Progenitor cell of endocrine pancreas (in vitro differentiated cells): Measurements from ENCODE around the gene THSD4. TPM values are rescaled to one million over a fixed set of nuclear protein-coding genes. Genes with fewer than 3 reads are reported as not detected.

ENCODE experiments used
- DNase-seq: peaks from one replicate; pipeline ENCODE4 v3.0.0; 2021; ENCODE audit warnings: low spot score; ENCODE audit not compliant: unreplicated experiment
- H3K27ac Mint-ChIP-seq: 2 replicates; pipeline ENCODE4 v1.8.0; 2021; ENCODE audit warnings: mild to moderate bottlenecking, moderate library complexity, mixed read lengths
- H3K27me3 Mint-ChIP-seq: 2 replicates; pipeline ENCODE4 v1.8.0; 2021; ENCODE audit warnings: mixed read lengths
- H3K36me3 Mint-ChIP-seq: 2 replicates; pipeline ENCODE4 v1.8.0; 2022; ENCODE audit warnings: mixed read lengths; ENCODE audit not compliant: insufficient read depth
- H3K4me1 Mint-ChIP-seq: 2 replicates; pipeline ENCODE4 v1.8.0; 2021; ENCODE audit warnings: low read depth, mixed read lengths
- H3K4me3 Mint-ChIP-seq: 2 replicates; pipeline ENCODE4 v1.8.0; 2021; ENCODE audit warnings: low read depth, mild to moderate bottlenecking, moderate library complexity, mixed read lengths
- H3K9me3 Mint-ChIP-seq: 2 replicates; pipeline ENCODE4 v1.8.0; 2021; ENCODE audit warnings: low read depth, mixed read lengths
- CTCF ChIP-seq: fragments of 200-600 bp; sonication (generic); IDR thresholded peaks from one replicate; pipeline ENCODE4 v1.5.0; 2021; ENCODE audit warnings: antibody characterized with exemption, mild to moderate bottlenecking; ENCODE audit not compliant: unreplicated experiment
- total RNA-seq: library from RNA; stranded (reverse); gene quantifications from 2 replicates; pipeline ENCODE4 v1.2.1, GENCODE V29; 2021

Gene THSD4
- total RNA-seq, 1 donor from 2014 or later, result 6.8 TPM

- no peak for DNase-seq
- Mint-ChIP-seq H3K9me3 (peaks cover 4% of the 10 kb centered on the region), H3K4me3 (no peak overlapping the region), H3K4me1 (no peaks in the 10 kb centered on the region), H3K27me3 (peaks cover 12% of the 10 kb centered on the region), H3K27ac (no peak overlapping the region), H3K36me3 (no peaks in the 10 kb centered on the region)
- no peak for TF ChIP-seq CTCF
These were observed 174.7 kb downstream of the THSD4 start for GRCh38 chr15:71290002-71290401.

- H3K9me3 Mint-ChIP-seq, result peaks cover 4% of the 10 kb centered on the region
- H3K4me3 Mint-ChIP-seq, result no peak overlapping the region
- no peak overlapping the region for H3K27ac Mint-ChIP-seq
- TF ChIP-seq CTCF, result no peak
- DNase-seq, result no peak
- no peaks in the 10 kb centered on the region for H3K4me1 Mint-ChIP-seq
- no peaks in the 10 kb centered on the region for H3K36me3 Mint-ChIP-seq
- H3K27me3 Mint-ChIP-seq, result peaks cover 12% of the 10 kb centered on the region
These were observed 175.8 kb downstream of the THSD4 start for GRCh38 chr15:71290881-71291635.

- Mint-ChIP-seq H3K4me1 (no peaks in the 10 kb centered on the region), H3K9me3 (peaks cover 4% of the 10 kb centered on the region), H3K36me3 (no peaks in the 10 kb centered on the region), H3K4me3 (no peak overlapping the region), H3K27ac (no peak overlapping the region), H3K27me3 (peaks cover 12% of the 10 kb centered on the region)
- no peak for TF ChIP-seq CTCF
- DNase-seq, result no peak
These were observed 176.5 kb downstream of the THSD4 start for GRCh38 chr15:71291723-71292122.

- H3K4me3 Mint-ChIP-seq, result no peak overlapping the region
- no peak overlapping the region for H3K27ac Mint-ChIP-seq
- TF ChIP-seq CTCF, result no peak
These were observed 178.5 kb downstream of the THSD4 start for GRCh38 chr15:71293723-71294122.

GRCh38 chr15:71294251-71294910, 179.1 kb downstream of the THSD4 start:
- Mint-ChIP-seq H3K4me3 (no peak overlapping the region), H3K27ac (no peak overlapping the region), H3K27me3 (peaks cover 14% of the 10 kb centered on the region), H3K4me1 (no peaks in the 10 kb centered on the region), H3K36me3 (no peaks in the 10 kb centered on the region), H3K9me3 (peaks cover 4% of the 10 kb centered on the region)
- no peak for TF ChIP-seq CTCF
- no peak for DNase-seq

More at GRCh38 chr15:71293723-71294122, 178.5 kb downstream of the THSD4 start:
- no peaks in the 10 kb centered on the region for H3K4me1 Mint-ChIP-seq
- no peak for DNase-seq
- no peaks in the 10 kb centered on the region for H3K36me3 Mint-ChIP-seq
- H3K9me3 Mint-ChIP-seq, result peaks cover 4% of the 10 kb centered on the region
- peaks cover 10% of the 10 kb centered on the region for H3K27me3 Mint-ChIP-seq
